ENCODE data around the gene ZNF224. TPM values are rescaled to one million over a fixed set of nuclear protein-coding genes. Genes with fewer than 3 reads are reported as not detected.

ZNF224 gene
- total RNA-seq, 1 donor from 2014 or later = 20.1 TPM

GRCh38 chr19:44131955-44132354 is 37.8 kb downstream of the ZNF224 start:
- Mint-ChIP-seq H3K4me1 (ENCODE audit: low read depth, unreplicated experiment) (no peaks in the 10 kb centered on the region), H3K4me3 (ENCODE audit: unreplicated experiment) (no peak overlapping the region), H3K27me3 (ENCODE audit: unreplicated experiment) (peaks cover 4% of the 10 kb centered on the region), H3K36me3 (ENCODE audit: unreplicated experiment) (peaks cover 17% of the 10 kb centered on the region), H3K9me3 (ENCODE audit: unreplicated experiment) (peaks cover 4% of the 10 kb centered on the region), H3K27ac (ENCODE audit: unreplicated experiment) (no peak overlapping the region)
- no peak for DNase-seq
- TF ChIP-seq, protein P1, sequence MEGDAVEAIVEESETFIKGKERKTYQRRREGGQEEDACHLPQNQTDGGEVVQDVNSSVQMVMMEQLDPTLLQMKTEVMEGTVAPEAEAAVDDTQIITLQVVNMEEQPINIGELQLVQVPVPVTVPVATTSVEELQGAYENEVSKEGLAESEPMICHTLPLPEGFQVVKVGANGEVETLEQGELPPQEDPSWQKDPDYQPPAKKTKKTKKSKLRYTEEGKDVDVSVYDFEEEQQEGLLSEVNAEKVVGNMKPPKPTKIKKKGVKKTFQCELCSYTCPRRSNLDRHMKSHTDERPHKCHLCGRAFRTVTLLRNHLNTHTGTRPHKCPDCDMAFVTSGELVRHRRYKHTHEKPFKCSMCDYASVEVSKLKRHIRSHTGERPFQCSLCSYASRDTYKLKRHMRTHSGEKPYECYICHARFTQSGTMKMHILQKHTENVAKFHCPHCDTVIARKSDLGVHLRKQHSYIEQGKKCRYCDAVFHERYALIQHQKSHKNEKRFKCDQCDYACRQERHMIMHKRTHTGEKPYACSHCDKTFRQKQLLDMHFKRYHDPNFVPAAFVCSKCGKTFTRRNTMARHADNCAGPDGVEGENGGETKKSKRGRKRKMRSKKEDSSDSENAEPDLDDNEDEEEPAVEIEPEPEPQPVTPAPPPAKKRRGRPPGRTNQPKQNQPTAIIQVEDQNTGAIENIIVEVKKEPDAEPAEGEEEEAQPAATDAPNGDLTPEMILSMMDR (IDR thresholded peaks at IDR 0.05; ENCODE audit: partially characterized antibody, unreplicated experiment) = no peak

DNA sequence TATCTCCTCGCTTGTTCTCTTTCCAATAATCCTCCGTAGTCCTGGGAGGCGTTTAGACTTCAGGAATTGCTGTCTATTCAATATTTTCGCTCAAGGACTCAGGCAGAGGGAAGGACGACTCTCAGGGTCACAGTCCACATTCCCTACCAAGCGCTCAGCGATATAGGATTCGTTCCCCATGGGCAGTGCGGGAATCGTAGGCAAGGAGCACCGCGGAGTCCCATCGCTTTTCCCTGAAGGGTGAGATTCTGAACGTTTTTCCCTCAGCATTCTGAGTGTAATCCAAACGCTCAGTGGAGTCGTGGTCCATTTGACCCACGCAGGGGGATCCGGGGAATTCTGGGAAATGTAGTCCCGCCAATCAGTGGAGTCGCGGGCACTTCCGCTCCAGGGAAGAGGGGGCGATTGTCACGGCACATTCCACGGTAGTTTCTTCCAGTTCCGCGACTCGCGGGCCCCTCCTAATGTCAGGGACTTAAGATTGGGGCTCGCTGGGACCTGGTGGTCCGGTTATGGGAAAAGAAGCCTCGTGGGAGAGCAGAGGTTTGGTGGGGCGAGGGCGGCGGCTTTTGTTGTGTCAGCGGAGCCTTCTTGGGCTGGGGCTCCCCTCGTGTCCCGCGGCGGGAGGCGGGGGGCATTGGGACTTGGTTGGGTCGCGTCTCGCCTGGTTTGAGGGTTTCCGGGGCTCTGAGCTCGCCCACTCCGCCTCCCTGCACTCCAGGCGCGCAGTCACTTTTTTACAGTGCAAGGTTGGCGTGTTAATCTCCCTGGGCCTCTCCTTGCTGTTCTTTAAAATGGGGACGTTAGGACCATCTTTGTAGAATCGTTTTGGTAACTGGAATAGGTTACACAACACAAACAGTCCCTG is 47.3 kb downstream of the ZNF224 start, which contains the start of gene ZNF234:
TSS of gene ZNF234 (plus strand) at position 364 of the 868 bp plus-strand sequence. CDS start 3,079 bp downstream, outside the sequence.
- peak within 1 kb of the TSS; percentile 62 for H3K27ac Mint-ChIP-seq (ENCODE audit: unreplicated experiment)
- H3K4me3 Mint-ChIP-seq (ENCODE audit: unreplicated experiment) = peak within 1 kb of the TSS; percentile 90
- peaks cover 3% of the 10 kb centered on the region for H3K9me3 Mint-ChIP-seq (ENCODE audit: unreplicated experiment)
- no peaks in the 10 kb centered on the region for H3K36me3 Mint-ChIP-seq (ENCODE audit: unreplicated experiment)
- TF ChIP-seq, protein P1 (IDR thresholded peaks at IDR 0.05; ENCODE audit: partially characterized antibody, unreplicated experiment) = no peak
- H3K27me3 Mint-ChIP-seq (ENCODE audit: unreplicated experiment) = no peaks in the 10 kb centered on the region
- peaks cover 3% of the 10 kb centered on the region for H3K4me1 Mint-ChIP-seq (ENCODE audit: low read depth, unreplicated experiment)
- DNase-seq = peak; percentile 75

- peak overlapping the region; percentile 62 for H3K27ac Mint-ChIP-seq (ENCODE audit: unreplicated experiment)
- TF ChIP-seq, protein P1 (IDR thresholded peaks at IDR 0.05; ENCODE audit: partially characterized antibody, unreplicated experiment) = no peak
- DNase-seq = no peak
- H3K4me3 Mint-ChIP-seq (ENCODE audit: unreplicated experiment) = peak overlapping the region; percentile 90
- H3K4me1 Mint-ChIP-seq (ENCODE audit: low read depth, unreplicated experiment) = peaks cover 3% of the 10 kb centered on the region
- H3K27me3 Mint-ChIP-seq (ENCODE audit: unreplicated experiment) = no peaks in the 10 kb centered on the region
- peaks cover 3% of the 10 kb centered on the region for H3K9me3 Mint-ChIP-seq (ENCODE audit: unreplicated experiment)
- no peaks in the 10 kb centered on the region for H3K36me3 Mint-ChIP-seq (ENCODE audit: unreplicated experiment)
Measured at GRCh38 chr19:44142059-44142433, 47.9 kb downstream of the ZNF224 start.

GRCh38 chr19:44149776-44150175 is 55.6 kb downstream of the ZNF224 start:
- H3K36me3 Mint-ChIP-seq (ENCODE audit: unreplicated experiment) = peaks cover 27% of the 10 kb centered on the region
- no peak overlapping the region for H3K27ac Mint-ChIP-seq (ENCODE audit: unreplicated experiment)
- no peaks in the 10 kb centered on the region for H3K27me3 Mint-ChIP-seq (ENCODE audit: unreplicated experiment)
- TF ChIP-seq, protein P1 (IDR thresholded peaks at IDR 0.05; ENCODE audit: partially characterized antibody, unreplicated experiment) = no peak
- H3K4me3 Mint-ChIP-seq (ENCODE audit: unreplicated experiment) = no peak overlapping the region
- no peaks in the 10 kb centered on the region for H3K4me1 Mint-ChIP-seq (ENCODE audit: low read depth, unreplicated experiment)
- H3K9me3 Mint-ChIP-seq (ENCODE audit: unreplicated experiment) = no peaks in the 10 kb centered on the region
- no peak for DNase-seq

DNA sequence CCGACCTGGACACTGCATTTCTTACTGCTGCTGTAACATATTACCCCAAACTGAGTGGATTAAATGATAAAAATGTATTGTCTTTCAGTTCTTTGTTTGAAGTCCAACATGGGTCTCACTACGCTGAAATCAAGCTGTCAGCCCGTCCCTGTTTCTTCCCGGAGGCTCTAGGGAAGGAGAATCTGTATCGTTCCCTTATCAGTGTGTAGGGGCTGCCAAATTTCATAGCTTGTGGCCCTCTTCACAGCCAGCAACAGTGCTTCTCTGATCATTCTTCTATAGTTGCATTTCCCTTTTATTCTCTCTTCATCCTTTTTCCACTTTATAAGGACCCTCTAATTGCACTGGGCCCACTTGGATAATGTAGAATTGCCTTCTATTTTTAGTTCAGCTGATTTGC is 57.3 kb downstream of the ZNF224 start:
- H3K9me3 Mint-ChIP-seq (ENCODE audit: unreplicated experiment) = peaks cover 7% of the 10 kb centered on the region
- no peak overlapping the region for H3K4me3 Mint-ChIP-seq (ENCODE audit: unreplicated experiment)
- DNase-seq = no peak
- peaks cover 38% of the 10 kb centered on the region for H3K36me3 Mint-ChIP-seq (ENCODE audit: unreplicated experiment)
- no peaks in the 10 kb centered on the region for H3K4me1 Mint-ChIP-seq (ENCODE audit: low read depth, unreplicated experiment)
- H3K27ac Mint-ChIP-seq (ENCODE audit: unreplicated experiment) = no peak overlapping the region
- TF ChIP-seq, protein P1 (IDR thresholded peaks at IDR 0.05; ENCODE audit: partially characterized antibody, unreplicated experiment) = no peak
- H3K27me3 Mint-ChIP-seq (ENCODE audit: unreplicated experiment) = no peaks in the 10 kb centered on the region
